Ishikawa (cell line): Measurements from ENCODE around the gene CEP57L1.
A peak's percentile ranks its signal among the peaks of the same experiment; 100 is the strongest.

ENCODE experiments used
- CEBPB ChIP-seq: IDR thresholded peaks from 2 replicates; pipeline ENCODE4 v1.6.1; 2012
- CREB1 ChIP-seq: IDR thresholded peaks from 2 replicates; pipeline ENCODE4 v1.6.1; 2012; ENCODE audit warnings: low read depth
- EGR1 ChIP-seq: IDR thresholded peaks from 2 replicates; pipeline ENCODE4 v1.6.1; 2012
- EP300 ChIP-seq: IDR thresholded peaks from 2 replicates; pipeline ENCODE4 v1.6.1; 2012; ENCODE audit warnings: borderline replicate concordance
- MAX ChIP-seq: IDR thresholded peaks from 2 replicates; pipeline ENCODE4 v1.6.1; 2012
- NFIC ChIP-seq: IDR thresholded peaks from 2 replicates; pipeline ENCODE4 v1.6.1; 2012
- RAD21 ChIP-seq: IDR thresholded peaks from 2 replicates; pipeline ENCODE4 v1.6.1; 2012; ENCODE audit warnings: low read depth
- REST ChIP-seq: IDR thresholded peaks from 2 replicates; pipeline ENCODE4 v1.6.1; 2012; ENCODE audit warnings: low read depth, mild to moderate bottlenecking
- TAF1 ChIP-seq: IDR thresholded peaks from 2 replicates; pipeline ENCODE4 v1.6.1; 2012; ENCODE audit warnings: low read depth, mild to moderate bottlenecking
- TCF12 ChIP-seq: IDR thresholded peaks from 2 replicates; pipeline ENCODE4 v1.6.1; 2012; ENCODE audit warnings: low read depth
- TEAD4 ChIP-seq: IDR thresholded peaks from 2 replicates; pipeline ENCODE4 v1.6.1; 2012
- YY1 ChIP-seq: IDR thresholded peaks from 2 replicates; pipeline ENCODE4 v1.6.1; 2012; ENCODE audit warnings: low read depth

- no peak for TF ChIP-seq CEBPB
- no peak for TF ChIP-seq YY1
- TF ChIP-seq TAF1 = no peak
- TF ChIP-seq EP300 = no peak
- TF ChIP-seq RAD21 = peak; percentile 21; the same call in 1 of the 2 replicates
- no peak for TF ChIP-seq EGR1
- TF ChIP-seq CREB1 = no peak
- TF ChIP-seq REST = no peak
- TF ChIP-seq MAX = no peak
- TF ChIP-seq TCF12 = no peak
- no peak for TF ChIP-seq TEAD4
- TF ChIP-seq NFIC = no peak
These were observed 87.9 kb downstream of the CEP57L1 start for GRCh38 chr6:109183109-109183650.
